ENCODE data around the gene TMEM178A.
"Not testable (repeated sequence)": the region's sequence is repeated elsewhere in the genome, so short reads cannot be mapped to it uniquely, and the experiment has no call there.

TMEM178A gene

GRCh38 chr2:39665811-39666490 lies at the start of gene TMEM178A:
TMEM178A (plus strand) TSS chr2:39665917; CDS start chr2:39665975, 58 bp downstream.
- DNase-seq (ENCODE audit: low read depth in 4 of 4, low spot score in 1 of 4) = no peak

GRCh38 chr2:39618236-39618635 lies 47.5 kb upstream of the TMEM178A start:
- DNase-seq (ENCODE audit: low read depth in 4 of 4, low spot score in 1 of 4) = no peak

- no peak for DNase-seq (ENCODE audit: low read depth in 4 of 4, low spot score in 1 of 4)
Measured at GRCh38 chr2:39618736-39619135, 47.0 kb upstream of the TMEM178A start.

- peak in 1 of 4 experiments; percentile 5 for DNase-seq (ENCODE audit: low read depth in 4 of 4, low spot score in 1 of 4)
Measured at GRCh38 chr2:39620067-39620466, 45.6 kb upstream of the TMEM178A start.

- DNase-seq (ENCODE audit: low read depth in 4 of 4, low spot score in 1 of 4) = no peak
Measured at GRCh38 chr2:39621596-39621995, 44.1 kb upstream of the TMEM178A start.

- DNase-seq (ENCODE audit: low read depth in 4 of 4, low spot score in 1 of 4) = no peak
Measured at GRCh38 chr2:39622860-39623259, 42.9 kb upstream of the TMEM178A start.

- DNase-seq (ENCODE audit: low read depth in 4 of 4, low spot score in 1 of 4) = no peak
Measured at GRCh38 chr2:39623917-39624316, 41.8 kb upstream of the TMEM178A start.

GRCh38 chr2:39625193-39625926 lies 40.4 kb upstream of the TMEM178A start:
- DNase-seq (ENCODE audit: low read depth in 4 of 4, low spot score in 1 of 4) = no peak

GRCh38 chr2:39625927-39626270 lies 39.8 kb upstream of the TMEM178A start:
- DNase-seq (ENCODE audit: low read depth in 4 of 4, low spot score in 1 of 4) = no peak

- DNase-seq (ENCODE audit: low read depth in 4 of 4, low spot score in 1 of 4) = not testable (repeated sequence)
Measured at GRCh38 chr2:39628346-39628745, 37.4 kb upstream of the TMEM178A start.

- DNase-seq (ENCODE audit: low read depth in 4 of 4, low spot score in 1 of 4) = no peak
Measured at GRCh38 chr2:39629646-39630045, 36.1 kb upstream of the TMEM178A start.

- DNase-seq (ENCODE audit: low read depth in 4 of 4, low spot score in 1 of 4) = no peak
Measured at GRCh38 chr2:39631256-39631655, 34.5 kb upstream of the TMEM178A start.

GRCh38 chr2:39631718-39632117 lies 34.0 kb upstream of the TMEM178A start:
- DNase-seq (ENCODE audit: low read depth in 4 of 4, low spot score in 1 of 4) = no peak

GRCh38 chr2:39632876-39633275 lies 32.8 kb upstream of the TMEM178A start:
- DNase-seq (ENCODE audit: low read depth in 4 of 4, low spot score in 1 of 4) = no peak

GRCh38 chr2:39636306-39636705 lies 29.4 kb upstream of the TMEM178A start:
- DNase-seq (ENCODE audit: low read depth in 4 of 4, low spot score in 1 of 4) = no peak

- DNase-seq (ENCODE audit: low read depth in 4 of 4, low spot score in 1 of 4) = no peak
Measured at GRCh38 chr2:39638581-39638980, 27.1 kb upstream of the TMEM178A start.

- DNase-seq (ENCODE audit: low read depth in 4 of 4, low spot score in 1 of 4) = no peak
Measured at GRCh38 chr2:39640107-39640506, 25.6 kb upstream of the TMEM178A start.

GRCh38 chr2:39640681-39641080 lies 25.0 kb upstream of the TMEM178A start:
- DNase-seq (ENCODE audit: low read depth in 4 of 4, low spot score in 1 of 4) = no peak

GRCh38 chr2:39641635-39642034 lies 24.1 kb upstream of the TMEM178A start:
- no peak for DNase-seq (ENCODE audit: low read depth in 4 of 4, low spot score in 1 of 4)

- no peak for DNase-seq (ENCODE audit: low read depth in 4 of 4, low spot score in 1 of 4)
Measured at GRCh38 chr2:39642051-39642718, 23.5 kb upstream of the TMEM178A start.

- DNase-seq (ENCODE audit: low read depth in 4 of 4, low spot score in 1 of 4) = no peak
Measured at GRCh38 chr2:39645826-39646225, 19.9 kb upstream of the TMEM178A start.

- no peak for DNase-seq (ENCODE audit: low read depth in 4 of 4, low spot score in 1 of 4)
Measured at GRCh38 chr2:39646267-39646666, 19.4 kb upstream of the TMEM178A start.

Data from stimulated activated CD4-positive, alpha-beta T cell treated with anti-CD3 and anti-CD28 coated beads, Interleukin-1b, Interleukin-23, amount 100 ng/mL, for 24 hours (primary cell).